ENCODE results near the gene DLGAP4.
"Not testable (repeated sequence)": the region's sequence is repeated elsewhere in the genome, so short reads cannot be mapped to it uniquely, and the experiment has no call there.

Gene DLGAP4

GRCh38 chr20:36563374-36563773 is 257.2 kb downstream of the DLGAP4 start:
- Mint-ChIP-seq H3K4me3 (no peak overlapping the region), H3K9me3 (peaks cover 0 to 4% of the 10 kb centered on the region in 2 donors), H3K36me3 (peaks cover 8 to 9% of the 10 kb centered on the region in 2 donors), H3K27me3 (no peaks in the 10 kb centered on the region), H3K27ac (no peak overlapping the region), H3K4me1 (no peaks in the 10 kb centered on the region)
- DNase-seq (no peak), ATAC-seq (replicated peaks) (no peak)

GRCh38 chr20:36564078-36564725 is 258.1 kb downstream of the DLGAP4 start:
- not testable (repeated sequence) for H3K27ac Mint-ChIP-seq

GRCh38 chr20:36564726-36565121 is 258.6 kb downstream of the DLGAP4 start:
- H3K4me1 Mint-ChIP-seq; H3K4me3 Mint-ChIP-seq; H3K27me3 Mint-ChIP-seq; H3K36me3 Mint-ChIP-seq; ATAC-seq (replicated peaks); DNase-seq; H3K27ac Mint-ChIP-seq; H3K9me3 Mint-ChIP-seq: not testable (repeated sequence)

More at GRCh38 chr20:36564078-36564725, 258.1 kb downstream of the DLGAP4 start:
- ATAC-seq (replicated peaks); H3K27me3 Mint-ChIP-seq; H3K4me3 Mint-ChIP-seq; H3K9me3 Mint-ChIP-seq; DNase-seq; H3K36me3 Mint-ChIP-seq; H3K4me1 Mint-ChIP-seq: not testable (repeated sequence)

- Mint-ChIP-seq H3K4me3 (no peak overlapping the region), H3K4me1 (no peaks in the 10 kb centered on the region), H3K27ac (no peak overlapping the region), H3K9me3 (peaks cover 0 to 4% of the 10 kb centered on the region in 2 donors), H3K27me3 (no peaks in the 10 kb centered on the region), H3K36me3 (peaks cover 7 to 8% of the 10 kb centered on the region in 2 donors)
- ATAC-seq (replicated peaks) (no peak), DNase-seq (no peak)
Observed at GRCh38 chr20:36565520-36565919, 259.4 kb downstream of the DLGAP4 start.

- peaks cover 5 to 9% of the 10 kb centered on the region in 2 donors for H3K36me3 Mint-ChIP-seq
- no peaks in the 10 kb centered on the region for H3K27me3 Mint-ChIP-seq
- peaks cover 13 to 20% of the 10 kb centered on the region in 2 donors for H3K4me1 Mint-ChIP-seq
- no peak overlapping the region for H3K4me3 Mint-ChIP-seq
- no peak for DNase-seq
- ATAC-seq (replicated peaks) = no peak
- H3K9me3 Mint-ChIP-seq = peaks cover 0 to 2% of the 10 kb centered on the region in 2 donors
- H3K27ac Mint-ChIP-seq = no peak overlapping the region
Observed at GRCh38 chr20:36569847-36570429, 263.8 kb downstream of the DLGAP4 start.

- peak overlapping the region; percentile 86 to 88 for H3K4me3 Mint-ChIP-seq
- H3K4me1 Mint-ChIP-seq = peaks cover 27 to 36% of the 10 kb centered on the region in 2 donors
- H3K9me3 Mint-ChIP-seq = no peaks in the 10 kb centered on the region
- H3K27ac Mint-ChIP-seq = peak overlapping the region; percentile 98
- no peaks in the 10 kb centered on the region for H3K27me3 Mint-ChIP-seq
- peaks cover 3 to 11% of the 10 kb centered on the region in 2 donors for H3K36me3 Mint-ChIP-seq
- DNase-seq = no peak
- no peak for ATAC-seq (replicated peaks)
Observed at GRCh38 chr20:36571564-36572504, 265.7 kb downstream of the DLGAP4 start.

- peak overlapping the region; percentile 86 to 88 for H3K4me3 Mint-ChIP-seq
- ATAC-seq (replicated peaks) (peak; percentile 57 to 60), DNase-seq (peak; percentile 37)
- H3K4me1 Mint-ChIP-seq = peaks cover 27 to 36% of the 10 kb centered on the region in 2 donors
- H3K27me3 Mint-ChIP-seq = no peaks in the 10 kb centered on the region
- peak overlapping the region; percentile 98 for H3K27ac Mint-ChIP-seq
- no peaks in the 10 kb centered on the region for H3K9me3 Mint-ChIP-seq
- H3K36me3 Mint-ChIP-seq = peaks cover 3 to 11% of the 10 kb centered on the region in 2 donors
Observed at GRCh38 chr20:36572701-36573102, 266.6 kb downstream of the DLGAP4 start.

- Mint-ChIP-seq H3K27ac (peak within 1 kb of the TSS; percentile 98), H3K9me3 (no peaks in the 10 kb centered on the region), H3K36me3 (peaks cover 3 to 11% of the 10 kb centered on the region in 2 donors), H3K4me1 (peaks cover 27 to 36% of the 10 kb centered on the region in 2 donors), H3K27me3 (no peaks in the 10 kb centered on the region), H3K4me3 (peak within 1 kb of the TSS; percentile 86 to 91)
- DNase-seq (peak; percentile 85), ATAC-seq (replicated peaks) (peak; percentile 70 to 77)
Observed at GRCh38 chr20:36573103-36573797, 267.1 kb downstream of the DLGAP4 start, which contains the start of gene TGIF2. Gene TGIF2 (plus strand): TSS chr20:36573597. CDS start chr20:36578775, 5,178 bp downstream.

GRCh38 chr20:36573798-36574365 is 267.7 kb downstream of the DLGAP4 start:
- Mint-ChIP-seq H3K36me3 (peaks cover 3 to 11% of the 10 kb centered on the region in 2 donors), H3K27me3 (no peaks in the 10 kb centered on the region), H3K4me3 (peak overlapping the region; percentile 82 to 86), H3K27ac (peak overlapping the region; percentile 90), H3K9me3 (no peaks in the 10 kb centered on the region), H3K4me1 (peaks cover 27 to 36% of the 10 kb centered on the region in 2 donors)
- ATAC-seq (replicated peaks) = peak; percentile 3 to 13
- peak; percentile 12 for DNase-seq

GRCh38 chr20:36574366-36575135 is 268.4 kb downstream of the DLGAP4 start:
- peak; percentile 31 for DNase-seq
- ATAC-seq (replicated peaks) = peak; percentile 25 to 29
- Mint-ChIP-seq H3K4me1 (peaks cover 27 to 36% of the 10 kb centered on the region in 2 donors), H3K4me3 (peak overlapping the region; percentile 86 to 91), H3K9me3 (no peaks in the 10 kb centered on the region), H3K36me3 (peaks cover 5 to 15% of the 10 kb centered on the region in 2 donors), H3K27ac (peak overlapping the region; percentile 94), H3K27me3 (no peaks in the 10 kb centered on the region)

- peaks cover 29 to 41% of the 10 kb centered on the region in 2 donors for H3K4me1 Mint-ChIP-seq
Observed at GRCh38 chr20:36576081-36576445, 269.9 kb downstream of the DLGAP4 start.

More at GRCh38 chr20:36576081-36576445, 269.9 kb downstream of the DLGAP4 start:
- no peaks in the 10 kb centered on the region for H3K27me3 Mint-ChIP-seq
- DNase-seq = no peak
- peak overlapping the region; percentile 86 to 91 for H3K4me3 Mint-ChIP-seq
- H3K9me3 Mint-ChIP-seq = no peaks in the 10 kb centered on the region
- H3K36me3 Mint-ChIP-seq = peaks cover 13 to 24% of the 10 kb centered on the region in 2 donors
- H3K27ac Mint-ChIP-seq = peak overlapping the region; percentile 94
- no peak for ATAC-seq (replicated peaks)
